Astrocyte (in vitro differentiated cells and primary cell): Measurements from ENCODE around the gene NKAIN2. TPM values are rescaled to one million over a fixed set of nuclear protein-coding genes. Genes with fewer than 3 reads are reported as not detected.

Experiments
- DNase-seq: peaks from one replicate; pipeline ENCODE4 v3.0.0-alpha.2; 2010; ENCODE audit warnings: low read depth
- FAIRE-seq: peaks from 2 replicates; lab custom pipeline; 2011; peaks lifted over from hg19 to GRCh38; lab: Jason Lieb, UNC
- H2AFZ ChIP-seq: 2 replicates; pipeline ENCODE4 v1.6.0; 2012; ENCODE audit warnings: low read depth, low read length, inconsistent platforms
- H3K27ac ChIP-seq: 2 replicates; pipeline ENCODE4 v1.5.1; 2011; ENCODE audit warnings: low read depth, low read length, inconsistent platforms
- H3K27me3 ChIP-seq: 2 replicates; pipeline ENCODE4 v1.6.0; 2011; ENCODE audit warnings: low read length, inconsistent platforms; ENCODE audit not compliant: insufficient read depth
- H3K36me3 ChIP-seq: 2 replicates; pipeline ENCODE4 v1.5.1; 2011; ENCODE audit warnings: low read length, inconsistent platforms; ENCODE audit not compliant: insufficient read depth
- H3K4me1 ChIP-seq: 2 replicates; pipeline ENCODE4 v1.5.1; 2011; ENCODE audit warnings: low read length, inconsistent platforms; ENCODE audit not compliant: insufficient read depth
- H3K4me2 ChIP-seq: 2 replicates; pipeline ENCODE4 v1.6.0; 2012; ENCODE audit warnings: low read length, inconsistent platforms
- H3K4me3 ChIP-seq: 2 replicates; pipeline ENCODE4 v1.5.1; 2011; ENCODE audit warnings: low read depth, mild to moderate bottlenecking, low read length, inconsistent platforms; ENCODE audit not compliant: insufficient read depth
- H3K79me2 ChIP-seq: 2 replicates; pipeline ENCODE4 v1.6.0; 2012; ENCODE audit warnings: mild to moderate bottlenecking, low read length, inconsistent platforms; ENCODE audit not compliant: insufficient read depth
- H3K9ac ChIP-seq: 2 replicates; pipeline ENCODE4 v1.6.0; 2012; ENCODE audit warnings: mild to moderate bottlenecking, low read length, inconsistent platforms
- H3K9me3 ChIP-seq: 2 replicates; pipeline ENCODE4 v1.5.1; 2012; ENCODE audit warnings: low read depth, mild to moderate bottlenecking, low read length, inconsistent platforms; ENCODE audit not compliant: insufficient read depth
- H4K20me1 ChIP-seq: 2 replicates; pipeline ENCODE4 v1.6.0; 2012; ENCODE audit warnings: low read length, inconsistent platforms; ENCODE audit not compliant: insufficient read depth
- H3K27ac Mint-ChIP-seq: one replicate; pipeline ENCODE4 v1.8.0; 2021; ENCODE audit warnings: mild to moderate bottlenecking, mixed read lengths; ENCODE audit not compliant: unreplicated experiment
- H3K27me3 Mint-ChIP-seq: one replicate; pipeline ENCODE4 v1.8.0; 2021; ENCODE audit warnings: low read depth, mixed read lengths; ENCODE audit not compliant: unreplicated experiment
- H3K36me3 Mint-ChIP-seq: one replicate; pipeline ENCODE4 v1.8.0; 2021; ENCODE audit warnings: low read depth, mixed read lengths; ENCODE audit not compliant: unreplicated experiment
- H3K4me1 Mint-ChIP-seq: one replicate; pipeline ENCODE4 v1.8.0; 2021; ENCODE audit warnings: low read depth, mixed read lengths; ENCODE audit not compliant: unreplicated experiment
- H3K4me3 Mint-ChIP-seq: one replicate; pipeline ENCODE4 v1.8.0; 2021; ENCODE audit warnings: mild to moderate bottlenecking, moderate library complexity, mixed read lengths; ENCODE audit not compliant: unreplicated experiment
- H3K9me3 Mint-ChIP-seq: one replicate; pipeline ENCODE4 v1.8.0; 2021; ENCODE audit warnings: mild to moderate bottlenecking, mixed read lengths; ENCODE audit not compliant: unreplicated experiment
- EZH2 ChIP-seq: IDR thresholded peaks from 2 replicates; pipeline ENCODE4 v1.6.1; 2012; ENCODE audit warnings: mild to moderate bottlenecking, low read length, inconsistent platforms; ENCODE audit not compliant: insufficient read depth
- total RNA-seq: library from RNA; stranded (reverse); gene quantifications from 2 replicates; pipeline ENCODE4 v1.2.1, GENCODE V29; 2021
- TF ChIP-seq, protein P1 (sequence below): IDR thresholded peaks from 2 replicates; pipeline ENCODE4 v1.5.1; 2011; ENCODE audit warnings: low read depth, mild to moderate bottlenecking, inconsistent platforms, low read length, moderate library complexity; ENCODE audit not compliant: insufficient read depth

NKAIN2 gene
- total RNA-seq, 1 donor from 2014 or later = 0.07 TPM

DNA sequence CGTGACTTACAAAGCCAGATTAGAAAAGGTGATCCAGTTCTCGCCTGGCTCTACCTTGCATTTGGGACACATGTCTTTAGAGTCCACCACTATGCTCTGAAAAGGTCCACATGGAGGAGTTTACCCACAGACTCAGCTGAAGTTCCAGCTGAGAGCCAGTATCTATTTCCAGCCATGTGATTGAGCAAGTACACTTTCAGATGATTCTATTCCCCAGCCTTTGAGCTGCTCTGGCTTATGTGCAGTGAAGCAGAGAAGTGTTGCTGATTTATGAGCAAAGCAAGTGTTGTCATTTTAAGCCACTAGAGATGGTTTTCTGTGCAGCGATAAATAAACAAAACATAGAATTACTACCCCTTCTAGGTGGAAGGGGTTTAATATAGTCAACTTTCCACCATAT is 637.8 kb downstream of the NKAIN2 start:
- Mint-ChIP-seq H3K9me3 (no peaks in the 10 kb centered on the region), H3K36me3 (no peaks in the 10 kb centered on the region), H3K27ac (no peak overlapping the region), H3K4me3 (no peak overlapping the region), H3K4me1 (no peaks in the 10 kb centered on the region), H3K27me3 (no peaks in the 10 kb centered on the region)
- no peak overlapping the region for H2AFZ ChIP-seq
- H3K27me3 ChIP-seq = no peaks in the 10 kb centered on the region
- H3K27ac ChIP-seq = no peak overlapping the region
- H3K4me2 ChIP-seq = no peak overlapping the region
- H4K20me1 ChIP-seq = no peaks in the 10 kb centered on the region
- TF ChIP-seq, protein P1, sequence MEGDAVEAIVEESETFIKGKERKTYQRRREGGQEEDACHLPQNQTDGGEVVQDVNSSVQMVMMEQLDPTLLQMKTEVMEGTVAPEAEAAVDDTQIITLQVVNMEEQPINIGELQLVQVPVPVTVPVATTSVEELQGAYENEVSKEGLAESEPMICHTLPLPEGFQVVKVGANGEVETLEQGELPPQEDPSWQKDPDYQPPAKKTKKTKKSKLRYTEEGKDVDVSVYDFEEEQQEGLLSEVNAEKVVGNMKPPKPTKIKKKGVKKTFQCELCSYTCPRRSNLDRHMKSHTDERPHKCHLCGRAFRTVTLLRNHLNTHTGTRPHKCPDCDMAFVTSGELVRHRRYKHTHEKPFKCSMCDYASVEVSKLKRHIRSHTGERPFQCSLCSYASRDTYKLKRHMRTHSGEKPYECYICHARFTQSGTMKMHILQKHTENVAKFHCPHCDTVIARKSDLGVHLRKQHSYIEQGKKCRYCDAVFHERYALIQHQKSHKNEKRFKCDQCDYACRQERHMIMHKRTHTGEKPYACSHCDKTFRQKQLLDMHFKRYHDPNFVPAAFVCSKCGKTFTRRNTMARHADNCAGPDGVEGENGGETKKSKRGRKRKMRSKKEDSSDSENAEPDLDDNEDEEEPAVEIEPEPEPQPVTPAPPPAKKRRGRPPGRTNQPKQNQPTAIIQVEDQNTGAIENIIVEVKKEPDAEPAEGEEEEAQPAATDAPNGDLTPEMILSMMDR = no peak
- TF ChIP-seq EZH2 = no peak
- no peaks in the 10 kb centered on the region for H3K79me2 ChIP-seq
- no peak for DNase-seq
- H3K9ac ChIP-seq = no peak overlapping the region
- no peak overlapping the region for H3K4me3 ChIP-seq
- FAIRE-seq = no peak
- no peaks in the 10 kb centered on the region for H3K36me3 ChIP-seq
- H3K9me3 ChIP-seq = no peaks in the 10 kb centered on the region
- H3K4me1 ChIP-seq = no peaks in the 10 kb centered on the region

GRCh38 chr6:124443541-124443940 is 639.9 kb downstream of the NKAIN2 start:
- Histone ChIP-seq H2AFZ (no peak overlapping the region), H3K27me3 (no peaks in the 10 kb centered on the region), H4K20me1 (no peaks in the 10 kb centered on the region), H3K36me3 (no peaks in the 10 kb centered on the region), H3K4me2 (no peak overlapping the region), H3K9me3 (no peaks in the 10 kb centered on the region), H3K27ac (no peak overlapping the region), H3K79me2 (no peaks in the 10 kb centered on the region), H3K4me3 (no peak overlapping the region), H3K9ac (no peak overlapping the region), H3K4me1 (no peaks in the 10 kb centered on the region)
- no peaks in the 10 kb centered on the region for H3K4me1 Mint-ChIP-seq
- no peaks in the 10 kb centered on the region for H3K36me3 Mint-ChIP-seq
- DNase-seq (no peak), FAIRE-seq (no peak)
- no peak overlapping the region for H3K4me3 Mint-ChIP-seq
- no peaks in the 10 kb centered on the region for H3K9me3 Mint-ChIP-seq
- no peaks in the 10 kb centered on the region for H3K27me3 Mint-ChIP-seq
- TF ChIP-seq, protein P1 = no peak
- no peak for TF ChIP-seq EZH2
- H3K27ac Mint-ChIP-seq = no peak overlapping the region

DNA sequence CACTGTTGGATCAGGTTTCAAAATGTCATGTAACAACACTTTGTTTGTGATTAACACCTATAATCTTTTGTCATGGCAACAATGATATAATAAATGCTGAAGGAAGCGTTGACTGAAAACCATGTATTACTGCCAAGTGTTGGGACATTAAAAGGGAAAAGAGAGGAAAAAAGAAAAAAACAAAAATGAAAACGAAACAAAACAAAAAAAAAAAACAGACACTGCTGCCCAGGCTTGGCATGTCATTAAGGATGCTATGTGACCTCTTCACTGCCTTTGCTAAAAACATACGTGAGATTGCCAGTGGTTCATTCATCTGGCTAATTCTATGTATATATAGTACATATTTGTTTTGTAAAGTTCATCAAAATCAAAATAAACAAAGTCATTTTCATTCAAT is 641.9 kb downstream of the NKAIN2 start:
- no peaks in the 10 kb centered on the region for H3K79me2 ChIP-seq
- DNase-seq (no peak), FAIRE-seq (no peak)
- no peaks in the 10 kb centered on the region for H3K9me3 Mint-ChIP-seq
- no peaks in the 10 kb centered on the region for H3K9me3 ChIP-seq
- no peaks in the 10 kb centered on the region for H3K36me3 ChIP-seq
- H3K4me1 ChIP-seq = no peaks in the 10 kb centered on the region
- no peak overlapping the region for H3K4me2 ChIP-seq
- no peak overlapping the region for H2AFZ ChIP-seq
- no peak overlapping the region for H3K4me3 ChIP-seq
- no peak overlapping the region for H3K9ac ChIP-seq
- H3K27me3 Mint-ChIP-seq = no peaks in the 10 kb centered on the region
- H3K36me3 Mint-ChIP-seq = no peaks in the 10 kb centered on the region
- no peaks in the 10 kb centered on the region for H4K20me1 ChIP-seq
- H3K4me1 Mint-ChIP-seq = no peaks in the 10 kb centered on the region
- H3K27me3 ChIP-seq = no peaks in the 10 kb centered on the region
- no peak overlapping the region for H3K27ac ChIP-seq
- no peak overlapping the region for H3K4me3 Mint-ChIP-seq
- no peak for TF ChIP-seq EZH2
- TF ChIP-seq, protein P1 = no peak
- H3K27ac Mint-ChIP-seq = no peak overlapping the region
